ENCODE data around the gene BANK1. TPM values are rescaled to one million over a fixed set of nuclear protein-coding genes. Genes with fewer than 3 reads are reported as not detected.

Gene BANK1
- total and polyA plus RNA-seq, 2 of the 4 experiments (the other 2 are of a cell fraction) = under 0.01 to 0.51 TPM

- no peak overlapping the region for H3K4ac ChIP-seq (ENCODE audit: low read depth, low read length)
- in situ Hi-C loops (cut with MboI; ENCODE audit: low sequenced_read_pairs) (no loop called here), dilution Hi-C loops (cut with HindIII; ENCODE audit: low sequenced_read_pairs, unreplicated experiment) (no loop called here), intact Hi-C loops (cut with micrococcal nuclease) (no loop called here)
- H2AFZ ChIP-seq (replicated peaks; ENCODE audit: low read length, poor library complexity) = no peak overlapping the region
- ATAC-seq (ENCODE audit: low read depth) (no peak), DNase-seq (no peak)
- H3K9ac ChIP-seq (ENCODE audit: low read depth, low read length) = no peak overlapping the region
- H3K56ac ChIP-seq (ENCODE audit: extremely low read depth, insufficient read depth, low read length) = no peak overlapping the region
- H3K27me3 ChIP-seq (ENCODE audit: control insufficient read depth, insufficient read depth, low read length) = no peaks in the 10 kb centered on the region
- H3K4me3 ChIP-seq (ENCODE audit: insufficient read depth, low read depth, low read length) = no peak overlapping the region
- H2AK9ac ChIP-seq (replicated peaks; ENCODE audit: low read depth, low read length, poor library complexity) = no peak overlapping the region
- no peak overlapping the region for H3K23ac ChIP-seq (ENCODE audit: low read depth, low read length)
- H3K36me3 ChIP-seq (ENCODE audit: control insufficient read depth, insufficient read depth, low read length) = no peaks in the 10 kb centered on the region
- no peak overlapping the region for H4K5ac ChIP-seq (ENCODE audit: low read depth, low read length)
- H4K8ac ChIP-seq (ENCODE audit: low read depth in 2 of 2, low read length in 2 of 2) = no peak overlapping the region
- no peak overlapping the region for H2BK15ac ChIP-seq (ENCODE audit: low read depth, low read length)
- no peak overlapping the region for H2BK20ac ChIP-seq (ENCODE audit: low read depth, low read length)
- H4K20me1 ChIP-seq (ENCODE audit: insufficient read depth, low read length) = no peaks in the 10 kb centered on the region
- H2AK5ac ChIP-seq (ENCODE audit: low read depth, low read length) = no peak overlapping the region
- H3K14ac ChIP-seq (replicated peaks; ENCODE audit: low read depth, low read length) = no peak overlapping the region
- no peak overlapping the region for H3K18ac ChIP-seq (ENCODE audit: low read depth, low read length)
- no peak overlapping the region for H4K91ac ChIP-seq (ENCODE audit: insufficient read depth, low read depth, low read length)
- ChIA-PET CTCF (no interaction called here), POLR2A (ENCODE audit: unreplicated experiment) (no interaction called here)
- no peaks in the 10 kb centered on the region for H3K4me1 ChIP-seq (ENCODE audit: control insufficient read depth, insufficient read depth, low read length)
- H3K79me1 ChIP-seq (ENCODE audit: low read depth in 1 of 2, low read length in 2 of 2) = no peaks in the 10 kb centered on the region
- H3K9me1 ChIP-seq (ENCODE audit: insufficient read depth, low read length) = no peaks in the 10 kb centered on the region
- no peak overlapping the region for H3K4me2 ChIP-seq (ENCODE audit: low read depth, low read length)
- no peak overlapping the region for H2BK5ac ChIP-seq (ENCODE audit: low read depth, low read length, poor library complexity, severe bottlenecking)
- H2BK120ac ChIP-seq (ENCODE audit: low read depth, low read length) = no peak overlapping the region
- H3K27ac ChIP-seq (ENCODE audit: insufficient read depth, low read length) = no peak overlapping the region
- no CpG with 5 or more reads among the region's 2 CpGs for WGBS, 2 experiments (ENCODE audit: extremely low coverage in 2 of 2, insufficient read length in 1 of 2)
- TF ChIP-seq CTCF (conservative IDR thresholded peaks at IDR 0.05; ENCODE audit: low read depth, low read length) = no peak
- no peak for TF ChIP-seq RAD21 (IDR thresholded peaks at IDR 0.05; ENCODE audit: low read length)
- TF ChIP-seq MAZ (IDR thresholded peaks at IDR 0.05; ENCODE audit: borderline replicate concordance, low read depth, low read length) = no peak
- TF ChIP-seq POLR2A (IDR thresholded peaks at IDR 0.05; ENCODE audit: low read depth, low read length) = no peak
- TF ChIP-seq NFE2L2 (IDR thresholded peaks at IDR 0.05; ENCODE audit: low read depth, low read length) = no peak
- TF ChIP-seq USF2 (IDR thresholded peaks at IDR 0.05; ENCODE audit: low read depth, low read length) = no peak
- no peak for TF ChIP-seq CEBPB (IDR thresholded peaks at IDR 0.05; ENCODE audit: low read depth, low read length)
- TF ChIP-seq MAFK (IDR thresholded peaks at IDR 0.05; ENCODE audit: low read depth, low read length) = no peak
- no peak for TF ChIP-seq SMC3 (IDR thresholded peaks at IDR 0.05; ENCODE audit: low read depth, low read length)
- TF ChIP-seq RCOR1 (IDR thresholded peaks at IDR 0.05; ENCODE audit: insufficient replicate concordance, low read length) = no peak
- no peak for TF ChIP-seq BHLHE40 (IDR thresholded peaks at IDR 0.05; ENCODE audit: low read depth, low read length)
- TF ChIP-seq ELK1 (IDR thresholded peaks at IDR 0.05; ENCODE audit: borderline replicate concordance, low read depth, low read length) = no peak
- no peak for TF ChIP-seq MXI1 (IDR thresholded peaks at IDR 0.05; ENCODE audit: borderline replicate concordance, low read depth, low read length)
- no peak for TF ChIP-seq FOS (IDR thresholded peaks at IDR 0.05; ENCODE audit: low read depth, low read length)
- no peak for TF ChIP-seq RFX5 (IDR thresholded peaks at IDR 0.05; ENCODE audit: low read depth, low read length)
- H3K9me3 ChIP-seq (ENCODE audit: control insufficient read depth, insufficient read depth, low read length) = no peaks in the 10 kb centered on the region
- BruUV-seq (replicated peaks) = no TSS peak
These were observed 34.3 kb upstream of the BANK1 start for GRCh38 chr4:101756181-101756580.
